Measurements from ENCODE around the gene NTM.
A peak's percentile ranks its signal among the peaks of the same experiment; 100 is the strongest.

NTM gene

GRCh38 chr11:131601586-131601985 lies 231.2 kb downstream of the NTM start:
- H2AK5ac ChIP-seq (ENCODE audit: low read length, severe bottlenecking) = no peak overlapping the region
- H4K91ac ChIP-seq (ENCODE audit: low read length) = no peak overlapping the region
- no peak overlapping the region for H4K8ac ChIP-seq (ENCODE audit: low read length)
- no peak overlapping the region for H2BK120ac ChIP-seq (ENCODE audit: low read depth, low read length)
- H3K36me3 ChIP-seq (ENCODE audit: control insufficient read depth in 1 of 2, insufficient read depth in 2 of 2, low read depth in 1 of 2, low read length in 2 of 2) = no peaks in the 10 kb centered on the region
- no peak overlapping the region for H3K9ac ChIP-seq (ENCODE audit: low read length)
- H3K4me3 ChIP-seq (ENCODE audit: insufficient read depth in 1 of 2, low read depth in 1 of 2, low read length in 2 of 2) = no peak overlapping the region
- H3K9me3 ChIP-seq (ENCODE audit: control insufficient read depth, low read length) = no peaks in the 10 kb centered on the region
- no peak overlapping the region for H3K4ac ChIP-seq (ENCODE audit: low read depth in 1 of 2, low read length in 2 of 2)
- no peak for DNase-seq
- no peak overlapping the region for H2AFZ ChIP-seq (ENCODE audit: low read depth, low read length)
- H3K79me1 ChIP-seq (replicated peaks; ENCODE audit: low read length, poor library complexity, severe bottlenecking) = no peaks in the 10 kb centered on the region
- no peak overlapping the region for H2BK5ac ChIP-seq (ENCODE audit: low read depth, low read length, poor library complexity, severe bottlenecking)
- no peaks in the 10 kb centered on the region for H3K27me3 ChIP-seq (ENCODE audit: control insufficient read depth in 1 of 2, insufficient read depth in 1 of 2, low read length in 2 of 2)
- no peak overlapping the region for H3K23ac ChIP-seq (ENCODE audit: low read length in 2 of 2)
- H3K14ac ChIP-seq (ENCODE audit: low read length in 2 of 2) = no peak overlapping the region
- no peak overlapping the region for H3K4me2 ChIP-seq (ENCODE audit: low read length, poor library complexity, severe bottlenecking)
- no peak overlapping the region for H3K27ac ChIP-seq (ENCODE audit: low read length, poor library complexity, severe bottlenecking)
- H2BK15ac ChIP-seq (ENCODE audit: low read depth, poor library complexity, severe bottlenecking) = no peak overlapping the region
- no peak overlapping the region for H2BK12ac ChIP-seq (ENCODE audit: low read length in 2 of 2)
- no peak overlapping the region for H3K18ac ChIP-seq (ENCODE audit: low read depth in 1 of 2, low read length in 2 of 2)
- H3K4me1 ChIP-seq (ENCODE audit: control insufficient read depth, insufficient read depth, low read depth, low read length) = no peaks in the 10 kb centered on the region

- 90% methylated on average over 2 of the region's 2 CpGs for WGBS
- no peak overlapping the region for H4K8ac ChIP-seq (ENCODE audit: low read length)
- H2BK5ac ChIP-seq (ENCODE audit: low read depth, low read length, poor library complexity, severe bottlenecking) = no peak overlapping the region
- DNase-seq = no peak
- H3K4me3 ChIP-seq (ENCODE audit: insufficient read depth in 1 of 2, low read depth in 1 of 2, low read length in 2 of 2) = no peak overlapping the region
- no peak overlapping the region for H3K4me2 ChIP-seq (ENCODE audit: low read length, poor library complexity, severe bottlenecking)
- no peak overlapping the region for H2AFZ ChIP-seq (ENCODE audit: low read depth, low read length)
- no peak overlapping the region for H3K27ac ChIP-seq (ENCODE audit: low read length, poor library complexity, severe bottlenecking)
- no peak overlapping the region for H2BK120ac ChIP-seq (ENCODE audit: low read depth, low read length)
- H3K9ac ChIP-seq (ENCODE audit: low read length) = no peak overlapping the region
- no peaks in the 10 kb centered on the region for H3K4me1 ChIP-seq (ENCODE audit: control insufficient read depth, insufficient read depth, low read depth, low read length)
- H3K4ac ChIP-seq (ENCODE audit: low read depth in 1 of 2, low read length in 2 of 2) = no peak overlapping the region
- H3K27me3 ChIP-seq (ENCODE audit: control insufficient read depth in 1 of 2, insufficient read depth in 1 of 2, low read length in 2 of 2) = no peaks in the 10 kb centered on the region
- no peaks in the 10 kb centered on the region for H3K36me3 ChIP-seq (ENCODE audit: control insufficient read depth in 1 of 2, insufficient read depth in 2 of 2, low read depth in 1 of 2, low read length in 2 of 2)
- no peak overlapping the region for H2AK5ac ChIP-seq (ENCODE audit: low read length, severe bottlenecking)
- H3K23ac ChIP-seq (ENCODE audit: low read length in 2 of 2) = no peak overlapping the region
- H2BK12ac ChIP-seq (ENCODE audit: low read length in 2 of 2) = no peak overlapping the region
- H3K14ac ChIP-seq (ENCODE audit: low read length in 2 of 2) = no peak overlapping the region
- no peak overlapping the region for H2BK15ac ChIP-seq (ENCODE audit: low read depth, poor library complexity, severe bottlenecking)
- H3K79me1 ChIP-seq (replicated peaks; ENCODE audit: low read length, poor library complexity, severe bottlenecking) = no peaks in the 10 kb centered on the region
- no peaks in the 10 kb centered on the region for H3K9me3 ChIP-seq (ENCODE audit: control insufficient read depth, low read length)
- no peak overlapping the region for H3K18ac ChIP-seq (ENCODE audit: low read depth in 1 of 2, low read length in 2 of 2)
- no peak overlapping the region for H4K91ac ChIP-seq (ENCODE audit: low read length)
Observed at GRCh38 chr11:131602431-131602830, 232.0 kb downstream of the NTM start.

- 83% methylated on average over 5 of the region's 6 CpGs for WGBS
- no peak overlapping the region for H3K4me2 ChIP-seq (ENCODE audit: low read length, poor library complexity, severe bottlenecking)
Observed at GRCh38 chr11:131606811-131607335, 236.5 kb downstream of the NTM start.

GRCh38 chr11:131609337-131609736 lies 238.9 kb downstream of the NTM start:
- Histone ChIP-seq H2BK120ac (ENCODE audit: low read depth, low read length) (no peak overlapping the region), H2BK15ac (ENCODE audit: low read depth, poor library complexity, severe bottlenecking) (no peak overlapping the region), H3K4me3 (ENCODE audit: insufficient read depth in 1 of 2, low read depth in 1 of 2, low read length in 2 of 2) (no peak overlapping the region), H4K8ac (ENCODE audit: low read length) (no peak overlapping the region), H3K23ac (ENCODE audit: low read length in 2 of 2) (no peak overlapping the region), H3K27ac (ENCODE audit: low read length, poor library complexity, severe bottlenecking) (no peak overlapping the region), H3K4me2 (ENCODE audit: low read length, poor library complexity, severe bottlenecking) (no peak overlapping the region), H2AK5ac (ENCODE audit: low read length, severe bottlenecking) (no peak overlapping the region), H3K4me1 (ENCODE audit: control insufficient read depth, insufficient read depth, low read depth, low read length) (peaks cover 2% of the 10 kb centered on the region), H3K36me3 (ENCODE audit: control insufficient read depth in 1 of 2, insufficient read depth in 2 of 2, low read depth in 1 of 2, low read length in 2 of 2) (no peaks in the 10 kb centered on the region), H4K91ac (ENCODE audit: low read length) (no peak overlapping the region), H2AFZ (ENCODE audit: low read depth, low read length) (no peak overlapping the region), H3K9ac (ENCODE audit: low read length) (no peak overlapping the region), H3K14ac (ENCODE audit: low read length in 2 of 2) (no peak overlapping the region), H3K79me1 (replicated peaks; ENCODE audit: low read length, poor library complexity, severe bottlenecking) (no peaks in the 10 kb centered on the region), H3K9me3 (ENCODE audit: control insufficient read depth, low read length) (no peaks in the 10 kb centered on the region), H2BK5ac (ENCODE audit: low read depth, low read length, poor library complexity, severe bottlenecking) (no peak overlapping the region), H2BK12ac (ENCODE audit: low read length in 2 of 2) (no peak overlapping the region), H3K27me3 (ENCODE audit: control insufficient read depth in 1 of 2, insufficient read depth in 1 of 2, low read length in 2 of 2) (peaks cover 8 to 31% of the 10 kb centered on the region in 2 experiments), H3K4ac (ENCODE audit: low read depth in 1 of 2, low read length in 2 of 2) (no peak overlapping the region), H3K18ac (ENCODE audit: low read depth in 1 of 2, low read length in 2 of 2) (no peak overlapping the region)
- peak; percentile 50 for DNase-seq
- WGBS = 60% methylated on average over 4 of the region's 4 CpGs

More at GRCh38 chr11:131606811-131607335, 236.5 kb downstream of the NTM start:
- Histone ChIP-seq H3K4me1 (ENCODE audit: control insufficient read depth, insufficient read depth, low read depth, low read length) (peaks cover 2% of the 10 kb centered on the region), H2BK15ac (ENCODE audit: low read depth, poor library complexity, severe bottlenecking) (no peak overlapping the region), H2AFZ (ENCODE audit: low read depth, low read length) (no peak overlapping the region), H3K4ac (ENCODE audit: low read depth in 1 of 2, low read length in 2 of 2) (no peak overlapping the region), H3K23ac (ENCODE audit: low read length in 2 of 2) (no peak overlapping the region), H3K9ac (ENCODE audit: low read length) (no peak overlapping the region), H2AK5ac (ENCODE audit: low read length, severe bottlenecking) (no peak overlapping the region), H3K14ac (ENCODE audit: low read length in 2 of 2) (no peak overlapping the region), H2BK12ac (ENCODE audit: low read length in 2 of 2) (no peak overlapping the region), H3K4me3 (ENCODE audit: insufficient read depth in 1 of 2, low read depth in 1 of 2, low read length in 2 of 2) (no peak overlapping the region), H3K27me3 (ENCODE audit: control insufficient read depth in 1 of 2, insufficient read depth in 1 of 2, low read length in 2 of 2) (peaks cover 8 to 21% of the 10 kb centered on the region in 2 experiments), H3K18ac (ENCODE audit: low read depth in 1 of 2, low read length in 2 of 2) (no peak overlapping the region), H3K79me1 (replicated peaks; ENCODE audit: low read length, poor library complexity, severe bottlenecking) (no peaks in the 10 kb centered on the region), H3K36me3 (ENCODE audit: control insufficient read depth in 1 of 2, insufficient read depth in 2 of 2, low read depth in 1 of 2, low read length in 2 of 2) (no peaks in the 10 kb centered on the region), H3K9me3 (ENCODE audit: control insufficient read depth, low read length) (no peaks in the 10 kb centered on the region), H3K27ac (ENCODE audit: low read length, poor library complexity, severe bottlenecking) (no peak overlapping the region), H4K8ac (ENCODE audit: low read length) (no peak overlapping the region), H2BK120ac (ENCODE audit: low read depth, low read length) (no peak overlapping the region), H4K91ac (ENCODE audit: low read length) (no peak overlapping the region), H2BK5ac (ENCODE audit: low read depth, low read length, poor library complexity, severe bottlenecking) (no peak overlapping the region)
- DNase-seq = no peak

Measured in mesenchymal stem cell (in vitro differentiated cells and primary cell).